Neutrophil (primary cell): ENCODE measurements around the gene ZNF224.

Source experiments
- H3K27ac ChIP-seq: fragments of 200-600 bp; sonication (generic); 2 replicates; pipeline ENCODE4 v1.5.1; 2016; ENCODE audit warnings: mild to moderate bottlenecking, moderate library complexity
- H3K27me3 ChIP-seq: fragments of 200-600 bp; sonication (generic); 2 replicates; pipeline ENCODE4 v1.6.0; 2016; ENCODE audit warnings: mild to moderate bottlenecking
- H3K36me3 ChIP-seq: fragments of 200-600 bp; sonication (generic); 2 replicates; pipeline ENCODE4 v1.5.1; 2017
- H3K4me1 ChIP-seq, 2 experiments: fragments of 200-600 bp in 1 of 2; sonication (generic) in 1 of 2; 1 replicate in 1 of 2; 2 replicates in 1 of 2; pipeline versions ENCODE4 v1.5.1 to v1.6.1; 2013 to 2016; ENCODE audit warnings: low read depth in 1 of 2, low read length in 1 of 2, mild to moderate bottlenecking in 1 of 2, moderate library complexity in 1 of 2; ENCODE audit not compliant: control insufficient read depth in 1 of 2, insufficient read depth in 1 of 2
- H3K4me3 ChIP-seq, 2 experiments: fragments of 200-600 bp in 1 of 2; sonication (generic) in 1 of 2; 1 replicate in 1 of 2; 2 replicates in 1 of 2; pipeline ENCODE4 v1.5.1; 2013 to 2016; ENCODE audit warnings: low read depth in 1 of 2, low read length in 1 of 2, mild to moderate bottlenecking in 1 of 2, moderate library complexity in 1 of 2
- H3K9me3 ChIP-seq: fragments of 200-600 bp; sonication (generic); 2 replicates; pipeline ENCODE4 v1.5.1; 2016
- TF ChIP-seq, protein P1 (sequence below): fragments of 200-600 bp; sonication (generic); IDR thresholded peaks from 2 replicates; pipeline ENCODE4 v1.5.1; 2016; ENCODE audit warnings: antibody characterized with exemption

ZNF224 gene

DNA sequence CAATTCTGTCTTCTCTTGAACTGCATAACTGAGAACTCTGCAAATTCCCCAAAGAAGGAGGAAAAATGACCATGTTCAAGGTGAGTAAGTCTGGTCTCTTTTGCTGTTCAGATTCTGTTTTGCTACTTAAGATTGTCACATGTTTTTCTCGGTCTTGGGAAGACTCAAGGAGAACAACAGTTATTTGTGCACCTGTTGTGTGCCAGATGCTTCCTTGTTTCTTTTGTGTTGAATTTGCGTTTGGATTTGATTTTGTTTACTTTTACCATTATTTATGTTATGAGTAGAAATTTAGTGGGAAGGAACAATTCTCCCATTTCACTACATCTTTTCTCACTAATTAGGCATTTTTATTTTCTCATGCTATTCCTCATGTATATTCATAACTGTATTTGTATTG lies 17.8 kb upstream of the ZNF224 start:
- H3K27ac ChIP-seq: no peak overlapping the region
- peaks cover 12 to 14% of the 10 kb centered on the region in 2 experiments for H3K4me1 ChIP-seq
- H3K27me3 ChIP-seq: no peaks in the 10 kb centered on the region
- no peak overlapping the region for H3K4me3 ChIP-seq
- TF ChIP-seq, protein P1, sequence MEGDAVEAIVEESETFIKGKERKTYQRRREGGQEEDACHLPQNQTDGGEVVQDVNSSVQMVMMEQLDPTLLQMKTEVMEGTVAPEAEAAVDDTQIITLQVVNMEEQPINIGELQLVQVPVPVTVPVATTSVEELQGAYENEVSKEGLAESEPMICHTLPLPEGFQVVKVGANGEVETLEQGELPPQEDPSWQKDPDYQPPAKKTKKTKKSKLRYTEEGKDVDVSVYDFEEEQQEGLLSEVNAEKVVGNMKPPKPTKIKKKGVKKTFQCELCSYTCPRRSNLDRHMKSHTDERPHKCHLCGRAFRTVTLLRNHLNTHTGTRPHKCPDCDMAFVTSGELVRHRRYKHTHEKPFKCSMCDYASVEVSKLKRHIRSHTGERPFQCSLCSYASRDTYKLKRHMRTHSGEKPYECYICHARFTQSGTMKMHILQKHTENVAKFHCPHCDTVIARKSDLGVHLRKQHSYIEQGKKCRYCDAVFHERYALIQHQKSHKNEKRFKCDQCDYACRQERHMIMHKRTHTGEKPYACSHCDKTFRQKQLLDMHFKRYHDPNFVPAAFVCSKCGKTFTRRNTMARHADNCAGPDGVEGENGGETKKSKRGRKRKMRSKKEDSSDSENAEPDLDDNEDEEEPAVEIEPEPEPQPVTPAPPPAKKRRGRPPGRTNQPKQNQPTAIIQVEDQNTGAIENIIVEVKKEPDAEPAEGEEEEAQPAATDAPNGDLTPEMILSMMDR: no peak
- no peaks in the 10 kb centered on the region for H3K36me3 ChIP-seq
- peaks cover 5% of the 10 kb centered on the region for H3K9me3 ChIP-seq

DNA sequence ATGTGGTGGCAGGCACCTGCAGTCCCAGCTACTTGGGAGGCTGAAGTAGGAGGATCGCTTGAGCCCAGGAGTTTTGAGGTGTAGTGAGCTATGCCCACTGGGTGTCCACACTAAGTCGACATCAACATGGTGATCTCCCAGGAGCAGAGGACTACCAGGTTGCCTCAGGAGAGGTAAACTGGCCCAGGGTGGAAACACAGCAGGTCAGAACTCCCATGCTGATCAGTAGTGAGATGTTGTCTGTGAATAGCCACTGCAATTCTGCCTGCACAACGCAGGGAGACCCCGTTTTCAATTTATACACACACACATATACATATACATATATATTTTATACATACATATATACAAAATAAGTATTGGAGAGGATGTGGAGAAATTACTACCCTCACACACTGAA lies 2.1 kb upstream of the ZNF224 start:
- H3K4me3 ChIP-seq: no peak overlapping the region
- H3K27ac ChIP-seq: no peak overlapping the region
- TF ChIP-seq, protein P1: no peak

DNA sequence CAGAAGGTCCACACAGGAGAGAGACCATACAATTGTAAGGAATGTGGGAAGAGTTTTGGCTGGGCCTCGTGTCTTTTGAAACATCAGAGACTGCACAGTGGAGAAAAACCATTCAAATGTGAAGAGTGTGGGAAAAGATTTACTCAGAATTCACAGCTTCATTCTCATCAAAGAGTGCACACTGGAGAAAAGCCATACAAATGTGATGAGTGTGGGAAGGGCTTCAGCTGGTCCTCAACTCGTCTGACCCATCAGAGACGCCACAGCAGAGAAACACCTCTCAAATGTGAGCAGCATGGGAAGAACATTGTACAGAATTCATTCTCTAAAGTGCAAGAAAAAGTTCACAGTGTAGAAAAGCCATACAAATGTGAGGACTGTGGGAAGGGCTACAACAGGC lies 13.6 kb downstream of the ZNF224 start:
- Histone ChIP-seq H3K4me1 (peaks cover 9% of the 10 kb centered on the region in 2 experiments), H3K27ac (no peak overlapping the region), H3K9me3 (peaks cover 31% of the 10 kb centered on the region), H3K27me3 (no peaks in the 10 kb centered on the region), H3K36me3 (peaks cover 30% of the 10 kb centered on the region), H3K4me3 (no peak overlapping the region)
- TF ChIP-seq, protein P1: no peak

More for the DNA sequence above, 2.1 kb upstream of the ZNF224 start:
- Histone ChIP-seq H3K27me3 (no peaks in the 10 kb centered on the region), H3K36me3 (peaks cover 7% of the 10 kb centered on the region), H3K4me1 (peaks cover 9 to 14% of the 10 kb centered on the region in 2 experiments), H3K9me3 (no peaks in the 10 kb centered on the region)

DNA sequence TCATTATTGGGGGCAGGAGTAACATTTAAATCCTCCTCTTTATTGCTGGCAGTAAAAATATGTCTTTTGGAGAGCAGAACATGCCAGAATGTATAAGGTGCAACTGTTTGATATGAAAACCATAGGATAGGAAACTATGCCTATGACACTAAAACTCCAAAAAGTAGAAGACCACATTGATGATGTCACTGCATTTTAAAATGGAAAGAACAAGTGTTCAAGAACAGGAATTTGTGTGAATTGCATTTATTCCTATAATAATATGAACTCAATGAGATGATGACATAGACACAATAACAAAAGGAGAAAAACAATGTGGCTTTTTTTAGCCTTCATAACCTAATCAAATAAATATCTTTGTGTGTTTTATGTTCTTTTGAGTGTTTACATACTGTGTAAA lies 15.3 kb downstream of the ZNF224 start:
- Histone ChIP-seq H3K36me3 (peaks cover 16% of the 10 kb centered on the region), H3K9me3 (peaks cover 29% of the 10 kb centered on the region), H3K27ac (no peak overlapping the region), H3K27me3 (no peaks in the 10 kb centered on the region), H3K4me1 (peaks cover 16 to 18% of the 10 kb centered on the region in 2 experiments), H3K4me3 (no peak overlapping the region)
- TF ChIP-seq, protein P1: no peak

DNA sequence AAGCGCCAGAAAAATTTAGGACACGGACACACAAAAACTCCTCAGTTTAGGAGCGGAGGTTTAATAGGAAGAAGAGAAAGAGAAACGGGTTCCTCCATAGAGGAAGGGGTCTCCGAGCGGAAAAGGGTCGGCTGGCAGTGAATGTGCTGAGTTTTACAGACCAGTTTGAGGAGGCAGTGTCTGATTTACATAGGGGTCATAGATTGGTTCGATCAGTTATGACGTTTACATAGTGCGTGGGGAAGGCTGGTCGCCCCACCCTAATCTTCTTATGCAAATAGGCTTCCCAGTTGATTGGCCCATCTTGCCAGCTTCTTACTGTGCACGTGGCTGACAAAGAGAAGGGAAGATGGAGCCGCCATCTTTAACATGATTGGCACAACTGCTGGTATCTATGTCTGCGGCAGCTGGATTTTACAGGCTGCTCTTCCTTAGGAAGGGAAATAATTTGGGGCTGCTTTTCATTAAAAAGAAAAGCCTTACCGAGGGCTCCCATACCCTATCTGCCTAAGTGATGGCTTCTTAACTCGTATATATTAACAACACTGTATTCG lies 17.8 kb downstream of the ZNF224 start:
- H3K9me3 ChIP-seq: peaks cover 15% of the 10 kb centered on the region
- peaks cover 5% of the 10 kb centered on the region for H3K36me3 ChIP-seq
- H3K27me3 ChIP-seq: no peaks in the 10 kb centered on the region
- no peak overlapping the region for H3K27ac ChIP-seq
- H3K4me3 ChIP-seq: no peak overlapping the region
- TF ChIP-seq, protein P1: no peak
- H3K4me1 ChIP-seq: peaks cover 16 to 18% of the 10 kb centered on the region in 2 experiments
